22Rv1 (cell line): ENCODE data around the gene ABCC9.

ENCODE experiments used
- CTCF ChIP-seq: fragments of 450-650 bp; IDR thresholded peaks from 2 replicates; pipeline ENCODE4 v1.5.1; 2017; ENCODE audit warnings: mild to moderate bottlenecking
- ZFX ChIP-seq: fragments of 450-650 bp; IDR thresholded peaks from 2 replicates; pipeline ENCODE4 v1.6.1; 2017; ENCODE audit warnings: antibody characterized with exemption, borderline replicate concordance

GRCh38 chr12:21800011-21800410 lies 141.2 kb downstream of the ABCC9 start:
- TF ChIP-seq CTCF: no peak
- no peak for TF ChIP-seq ZFX
